B cell (primary cell): Measurements from ENCODE around the gene TRIM17.

Experiments used
- EZH2 ChIP-seq: IDR thresholded peaks from 2 replicates; pipeline ENCODE4 v1.6.1; 2012; ENCODE audit warnings: borderline replicate concordance, low read depth, mild to moderate bottlenecking, moderate library complexity, low read length; ENCODE audit not compliant: insufficient read depth, poor library complexity, severe bottlenecking
- TF ChIP-seq, protein P1 (sequence below): fragments of 200-600 bp; IDR thresholded peaks from one replicate; pipeline ENCODE4 v1.8.0; 2022; ENCODE audit warnings: antibody characterized with exemption, mild to moderate bottlenecking

DNA sequence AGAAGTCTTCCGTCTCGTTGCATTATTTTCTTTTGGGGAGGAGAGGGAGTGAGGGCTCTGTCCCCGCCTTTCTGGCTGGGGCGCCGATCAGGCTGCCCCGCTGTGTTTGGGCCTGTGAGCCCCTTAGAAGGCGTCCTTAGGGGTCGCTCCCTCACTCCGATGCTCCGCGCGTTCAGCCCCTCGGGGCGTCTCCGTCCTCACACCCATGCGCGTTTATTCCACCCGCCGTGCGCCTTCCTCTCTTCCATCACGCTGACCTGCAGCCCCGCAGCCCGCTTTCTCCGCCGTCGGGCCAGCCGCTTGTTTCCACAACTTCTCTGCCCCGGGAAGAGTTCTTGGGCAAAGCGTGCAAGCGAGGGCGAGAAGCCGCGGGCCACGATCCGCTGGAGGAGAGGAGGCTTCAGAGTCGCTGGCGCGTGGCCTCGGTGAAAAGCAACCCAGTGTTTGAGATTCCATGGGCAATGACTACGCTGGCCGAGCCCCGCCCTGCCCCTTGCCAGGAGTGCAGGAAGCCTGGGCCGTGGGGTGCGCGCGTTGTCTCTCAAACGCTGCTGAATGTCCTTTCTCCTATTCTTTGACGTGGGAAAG is 37.7 kb downstream of the TRIM17 start:
- TF ChIP-seq, protein P1, sequence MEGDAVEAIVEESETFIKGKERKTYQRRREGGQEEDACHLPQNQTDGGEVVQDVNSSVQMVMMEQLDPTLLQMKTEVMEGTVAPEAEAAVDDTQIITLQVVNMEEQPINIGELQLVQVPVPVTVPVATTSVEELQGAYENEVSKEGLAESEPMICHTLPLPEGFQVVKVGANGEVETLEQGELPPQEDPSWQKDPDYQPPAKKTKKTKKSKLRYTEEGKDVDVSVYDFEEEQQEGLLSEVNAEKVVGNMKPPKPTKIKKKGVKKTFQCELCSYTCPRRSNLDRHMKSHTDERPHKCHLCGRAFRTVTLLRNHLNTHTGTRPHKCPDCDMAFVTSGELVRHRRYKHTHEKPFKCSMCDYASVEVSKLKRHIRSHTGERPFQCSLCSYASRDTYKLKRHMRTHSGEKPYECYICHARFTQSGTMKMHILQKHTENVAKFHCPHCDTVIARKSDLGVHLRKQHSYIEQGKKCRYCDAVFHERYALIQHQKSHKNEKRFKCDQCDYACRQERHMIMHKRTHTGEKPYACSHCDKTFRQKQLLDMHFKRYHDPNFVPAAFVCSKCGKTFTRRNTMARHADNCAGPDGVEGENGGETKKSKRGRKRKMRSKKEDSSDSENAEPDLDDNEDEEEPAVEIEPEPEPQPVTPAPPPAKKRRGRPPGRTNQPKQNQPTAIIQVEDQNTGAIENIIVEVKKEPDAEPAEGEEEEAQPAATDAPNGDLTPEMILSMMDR = peak; percentile 8
- TF ChIP-seq EZH2 = no peak
